Measurements from ENCODE around the gene TMEM117. TPM values are rescaled to one million over a fixed set of nuclear protein-coding genes. Genes with fewer than 3 reads are reported as not detected.

Gene TMEM117
- total and polyA plus RNA-seq, 2 donors (not counting 3 experiments of a cell fraction or from before 2014, with no cell fraction given) = 1.2 to 3.8 TPM

DNA sequence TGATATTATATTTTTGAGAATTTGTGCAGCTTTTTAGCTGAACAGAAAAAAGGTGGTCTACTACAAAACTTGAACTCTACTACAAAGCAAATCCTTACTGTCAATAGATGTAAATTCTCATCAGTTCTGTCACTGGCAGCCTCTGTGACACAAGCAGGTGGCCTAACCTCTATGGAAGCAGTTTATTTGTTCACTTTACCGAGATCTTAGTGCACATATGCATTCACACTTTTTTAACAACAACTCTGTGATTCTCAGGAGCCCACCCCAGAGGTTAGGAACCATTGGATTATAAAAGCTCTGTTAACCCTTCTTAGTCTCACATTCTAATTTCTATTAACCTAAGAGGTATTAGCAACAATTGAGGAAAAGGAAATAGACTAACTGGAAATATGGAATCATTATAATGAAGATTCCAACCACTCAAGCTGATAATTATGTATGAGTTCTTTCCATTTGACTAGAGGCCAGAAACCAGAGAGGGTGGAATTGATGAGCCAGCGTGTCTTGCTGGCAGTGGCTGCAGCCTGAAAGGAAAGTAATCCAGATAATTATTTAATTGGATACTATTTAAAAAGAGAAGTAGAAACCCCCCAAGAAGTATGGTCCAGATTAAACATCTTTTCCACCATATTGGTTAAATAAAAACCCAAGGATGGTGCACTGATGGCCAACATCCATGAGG lies 451.1 kb downstream of the TMEM117 start:
- Histone ChIP-seq H3K9me3 (replicated peaks; ENCODE audit: control insufficient read depth, insufficient read depth, low read length) (no peaks in the 10 kb centered on the region), H3K4me2 (ENCODE audit: insufficient read depth, low read length) (no peak overlapping the region), H2AFZ (ENCODE audit: low read depth, low read length) (no peak overlapping the region), H3K4me3 (replicated peaks in 1 of 3; ENCODE audit: insufficient read depth in 1 of 3, low read depth in 1 of 3, low read length in 3 of 3) (no peak overlapping the region), H3K9ac (replicated peaks; ENCODE audit: extremely low read depth, insufficient read depth, low read length) (no peak overlapping the region), H3K9me1 (replicated peaks; ENCODE audit: control insufficient read depth, extremely low read depth, insufficient read depth, low read length) (no peaks in the 10 kb centered on the region), H3K79me2 (ENCODE audit: control insufficient read depth, insufficient read depth, low read length) (no peaks in the 10 kb centered on the region), H3K27me3 (ENCODE audit: control insufficient read depth in 2 of 2, insufficient read depth in 2 of 2, low read length in 2 of 2) (no peaks in the 10 kb centered on the region), H3K36me3 (ENCODE audit: control insufficient read depth in 2 of 2, extremely low read depth in 1 of 2, insufficient read depth in 2 of 2, low read length in 2 of 2) (no peaks in the 10 kb centered on the region), H3K4me1 (ENCODE audit: control insufficient read depth, extremely low read depth, insufficient read depth, low read length) (peaks cover 9% of the 10 kb centered on the region), H4K20me1 (replicated peaks; ENCODE audit: control insufficient read depth, extremely low read depth, insufficient read depth, low read length) (no peaks in the 10 kb centered on the region), H3K27ac (ENCODE audit: insufficient read depth, low read depth, low read length) (no peak overlapping the region)
- BruUV-seq (replicated peaks) = no TSS peak
- POLR2A ChIA-PET = no interaction called here
- no peak for DNase-seq (ENCODE audit: low read depth, low spot score)
- TF ChIP-seq EZH2 (IDR thresholded peaks at IDR 0.05; ENCODE audit: borderline replicate concordance, low read depth, low read length, severe bottlenecking) (no peak), POLR2A (IDR thresholded peaks at IDR 0.05; ENCODE audit: low read depth, low read length) (no peak), POLR2AphosphoS5 (IDR thresholded peaks at IDR 0.05; ENCODE audit: insufficient read depth, low read depth, low read length) (no peak), JUN (IDR thresholded peaks at IDR 0.05; ENCODE audit: borderline replicate concordance, insufficient read depth, insufficient read length, low read depth) (no peak), MYC (IDR thresholded peaks at IDR 0.05; ENCODE audit: low read depth, low read length) (no peak), GATA2 (IDR thresholded peaks at IDR 0.05; ENCODE audit: insufficient read depth, insufficient read length, low read depth, low read length) (no peak)
- TF ChIP-seq, protein P1, sequence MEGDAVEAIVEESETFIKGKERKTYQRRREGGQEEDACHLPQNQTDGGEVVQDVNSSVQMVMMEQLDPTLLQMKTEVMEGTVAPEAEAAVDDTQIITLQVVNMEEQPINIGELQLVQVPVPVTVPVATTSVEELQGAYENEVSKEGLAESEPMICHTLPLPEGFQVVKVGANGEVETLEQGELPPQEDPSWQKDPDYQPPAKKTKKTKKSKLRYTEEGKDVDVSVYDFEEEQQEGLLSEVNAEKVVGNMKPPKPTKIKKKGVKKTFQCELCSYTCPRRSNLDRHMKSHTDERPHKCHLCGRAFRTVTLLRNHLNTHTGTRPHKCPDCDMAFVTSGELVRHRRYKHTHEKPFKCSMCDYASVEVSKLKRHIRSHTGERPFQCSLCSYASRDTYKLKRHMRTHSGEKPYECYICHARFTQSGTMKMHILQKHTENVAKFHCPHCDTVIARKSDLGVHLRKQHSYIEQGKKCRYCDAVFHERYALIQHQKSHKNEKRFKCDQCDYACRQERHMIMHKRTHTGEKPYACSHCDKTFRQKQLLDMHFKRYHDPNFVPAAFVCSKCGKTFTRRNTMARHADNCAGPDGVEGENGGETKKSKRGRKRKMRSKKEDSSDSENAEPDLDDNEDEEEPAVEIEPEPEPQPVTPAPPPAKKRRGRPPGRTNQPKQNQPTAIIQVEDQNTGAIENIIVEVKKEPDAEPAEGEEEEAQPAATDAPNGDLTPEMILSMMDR (IDR thresholded peaks at IDR 0.05; ENCODE audit: extremely low read depth in 1 of 2, insufficient read depth in 1 of 2, low read depth in 1 of 2, low read length in 2 of 2) = no peak
- dilution Hi-C loops (cut with MboI; ENCODE audit: extremely low pct_ligation_motif_present, low sequenced_read_pairs) (no loop called here), intact Hi-C loops (cut with micrococcal nuclease) (no loop called here)
- CTCF ChIA-PET = no interaction called here
- no peak for FAIRE-seq

Measured in endothelial cell of umbilical vein (primary cell).